Tibial nerve (tissue), 4 donors: Measurements from ENCODE around the gene LAMTOR5. TPM values are rescaled to one million over a fixed set of nuclear protein-coding genes. Genes with fewer than 3 reads are reported as not detected.
"Not testable (repeated sequence)": the region's sequence is repeated elsewhere in the genome, so short reads cannot be mapped to it uniquely, and the experiment has no call there.

Source experiments
- DNase-seq, 2 donors: peaks; one replicate each; pipeline ENCODE4 v3.0.0-alpha.2; 2019; ENCODE audit warnings: low spot score in 2 of 2
- H3K27ac ChIP-seq, 4 donors: fragments of 200-600 bp; sonication (generic) in 3 of 4; one replicate each; pipeline ENCODE4 v1.5.1; 2017 to 2019; ENCODE audit warnings: mild to moderate bottlenecking in 1 of 4
- H3K27me3 ChIP-seq, 2 donors: fragments of 200-600 bp; sonication (generic) in 1 of 2; one replicate each; pipeline versions ENCODE4 v1.5.1 to v1.6.0; 2017 to 2019
- H3K36me3 ChIP-seq, 3 donors: fragments of 200-600 bp; sonication (generic); one replicate each; pipeline ENCODE4 v1.5.1; 2018 to 2019
- H3K4me1 ChIP-seq, 4 donors: fragments of 200-600 bp; sonication (generic) in 3 of 4; one replicate each; pipeline ENCODE4 v1.5.1; 2017 to 2019
- H3K4me3 ChIP-seq, 4 donors: fragments of 200-600 bp; sonication (generic) in 3 of 4; one replicate each; pipeline ENCODE4 v1.5.1; 2017 to 2019; ENCODE audit warnings: mild to moderate bottlenecking in 1 of 4, moderate library complexity in 1 of 4
- H3K9me3 ChIP-seq, 4 donors: fragments of 200-600 bp; sonication (generic) in 3 of 4; one replicate each; pipeline ENCODE4 v1.5.1; 2017 to 2019
- CTCF ChIP-seq, 5 experiments: fragments of 200-600 bp in 3 of 5; fragments of 450-650 bp in 2 of 5; sonication (generic) in 3 of 5; IDR thresholded peaks; one replicate each; pipeline ENCODE4 v1.5.1; 2016 to 2019; ENCODE audit warnings: antibody characterized with exemption in 5 of 5, mild to moderate bottlenecking in 3 of 5, moderate library complexity in 2 of 5
- EP300 ChIP-seq, 2 donors: sonication (generic); formaldehyde crosslinking; IDR thresholded peaks; one replicate each; pipeline ENCODE4 v1.6.1; 2017; ENCODE audit warnings: antibody characterized with exemption in 2 of 2, mild to moderate bottlenecking in 1 of 2
- POLR2A ChIP-seq, 2 donors: fragments of 450-650 bp; IDR thresholded peaks; one replicate each; pipeline ENCODE4 v1.6.1; 2017; ENCODE audit warnings: antibody characterized with exemption in 2 of 2, mild to moderate bottlenecking in 2 of 2, moderate library complexity in 2 of 2
- WGBS, 2 donors: methylation state at CpG; one replicate each; pipeline ENCODE4 v1.1.5; 2018; 5-methylcytosine and 5-hydroxymethylcytosine counted together
- total RNA-seq, 4 donors: library from RNA; depleted of rRNA; stranded (reverse); fragments of >200 nt; gene quantifications; one replicate each; pipeline ENCODE4 v1.1.0, GENCODE V29; 2016

LAMTOR5 gene
- total RNA-seq, 4 donors from 2014 or later: 62.6 to 74.7 (median 67.7) TPM

- no peak for TF ChIP-seq POLR2A (IDR thresholded peaks at IDR 0.05)
- TF ChIP-seq EP300 (IDR thresholded peaks at IDR 0.05): no peak
- TF ChIP-seq CTCF (IDR thresholded peaks at IDR 0.05): no peak
- H3K4me1 ChIP-seq: peaks cover 0 to 23% (median 0%) of the 10 kb centered on the region in 4 donors
- no peak overlapping the region for H3K4me3 ChIP-seq
- H3K9me3 ChIP-seq: no peaks in the 10 kb centered on the region
- no peaks in the 10 kb centered on the region for H3K36me3 ChIP-seq
- no peaks in the 10 kb centered on the region for H3K27me3 ChIP-seq
- 40 to 47% methylated on average over 2 of the region's 2 CpGs for WGBS, 2 donors
- peak overlapping the region in 1 of 4 donors; percentile 68 for H3K27ac ChIP-seq
- DNase-seq: peak in 1 of 2 donors; percentile 64
Observed at GRCh38 chr1:110420874-110421793, 13.6 kb upstream of the LAMTOR5 start.

- peaks cover 0 to 17% (median 0%) of the 10 kb centered on the region in 4 donors for H3K4me1 ChIP-seq
- DNase-seq: no peak
- no peak overlapping the region for H3K4me3 ChIP-seq
- no peaks in the 10 kb centered on the region for H3K36me3 ChIP-seq
- no peaks in the 10 kb centered on the region for H3K9me3 ChIP-seq
- H3K27me3 ChIP-seq: no peaks in the 10 kb centered on the region
- 75 to 86% methylated on average over 10 of the region's 10 CpGs for WGBS, 2 donors
- peak overlapping the region in 1 of 4 donors; percentile 68 for H3K27ac ChIP-seq
- TF ChIP-seq EP300 (IDR thresholded peaks at IDR 0.05): no peak
Observed at GRCh38 chr1:110420023-110420662, 12.6 kb upstream of the LAMTOR5 start.

- Histone ChIP-seq H3K27me3 (no peaks in the 10 kb centered on the region), H3K36me3 (no peaks in the 10 kb centered on the region), H3K27ac (no peak overlapping the region), H3K4me1 (peaks cover 0 to 23% (median 0%) of the 10 kb centered on the region in 4 donors), H3K4me3 (no peak overlapping the region), H3K9me3 (no peaks in the 10 kb centered on the region)
- no peak for DNase-seq
- TF ChIP-seq EP300 (IDR thresholded peaks at IDR 0.05): no peak
- TF ChIP-seq POLR2A (IDR thresholded peaks at IDR 0.05): no peak
- TF ChIP-seq CTCF (IDR thresholded peaks at IDR 0.05): no peak
- WGBS, 2 donors: 63 to 100% methylated on average over 1 of the region's 1 CpG
Observed at GRCh38 chr1:110418729-110419128, 11.2 kb upstream of the LAMTOR5 start.

- peak overlapping the region in 1 of 4 donors; percentile 48 for H3K27ac ChIP-seq
- H3K4me3 ChIP-seq, DNase-seq, H3K9me3 ChIP-seq, H3K27me3 ChIP-seq, H3K36me3 ChIP-seq: not testable (repeated sequence)
- WGBS, 2 donors: 70 to 73% methylated on average over 1 of the region's 1 CpG
- H3K4me1 ChIP-seq: peaks cover 0 to 25% (median 2%) of the 10 kb centered on the region in 4 donors
Observed at GRCh38 chr1:110413045-110413444, 5.6 kb upstream of the LAMTOR5 start.

- no peak overlapping the region for H3K4me3 ChIP-seq
- H3K27me3 ChIP-seq: no peaks in the 10 kb centered on the region
- peaks cover 0 to 25% (median 2%) of the 10 kb centered on the region in 4 donors for H3K4me1 ChIP-seq
- peak; percentile 48 to 76 for DNase-seq
- H3K9me3 ChIP-seq: no peaks in the 10 kb centered on the region
- WGBS, 2 donors: 24 to 34% methylated on average over 4 of the region's 4 CpGs
- TF ChIP-seq CTCF (IDR thresholded peaks at IDR 0.05) (peak; percentile 60 to 77 (median 63)), EP300 (IDR thresholded peaks at IDR 0.05) (peak in 1 of 2 donors; percentile 39), POLR2A (IDR thresholded peaks at IDR 0.05) (no peak)
- no peaks in the 10 kb centered on the region for H3K36me3 ChIP-seq
- peak overlapping the region in 1 of 4 donors; percentile 48 for H3K27ac ChIP-seq
Observed at GRCh38 chr1:110412576-110412975, 5.1 kb upstream of the LAMTOR5 start.
